Forelimb muscle (tissue), 1 donor: ENCODE measurements around the gene DPYD. TPM values are rescaled to one million over a fixed set of nuclear protein-coding genes. Genes with fewer than 3 reads are reported as not detected.

Experiments
- DNase-seq: peaks from one replicate; pipeline ENCODE4 v3.0.0-alpha.2; 2013; ENCODE audit warnings: low read depth
- polyA plus RNA-seq: library from polyadenylated mRNA; unstranded; fragments of 120-200 nt; gene quantifications from one replicate; pipeline ENCODE4 v1.2.1, GENCODE V29; 2013; ENCODE audit not compliant: insufficient read length

Gene DPYD
- polyA plus RNA-seq, 1 donor = 8.1 TPM

DNA sequence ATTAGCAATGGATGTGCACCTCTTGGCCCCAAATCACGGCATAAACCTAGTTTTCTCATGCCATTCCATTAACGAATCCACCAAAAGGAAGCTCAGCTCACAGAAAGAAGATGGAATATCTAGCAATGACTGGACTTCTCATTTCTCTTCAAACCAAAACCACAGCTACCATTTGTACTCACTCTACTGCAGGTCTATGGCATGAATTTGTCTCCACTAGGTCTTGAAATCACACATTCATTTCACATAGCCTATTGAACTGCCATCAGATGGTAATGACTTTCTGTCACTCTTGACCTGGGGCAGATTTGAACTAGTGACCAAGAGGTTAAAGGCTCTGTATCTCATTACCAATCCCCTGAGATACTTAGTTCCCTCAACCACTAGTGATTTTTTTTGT lies 382.7 kb downstream of the DPYD start:
- no peak for DNase-seq

DNA sequence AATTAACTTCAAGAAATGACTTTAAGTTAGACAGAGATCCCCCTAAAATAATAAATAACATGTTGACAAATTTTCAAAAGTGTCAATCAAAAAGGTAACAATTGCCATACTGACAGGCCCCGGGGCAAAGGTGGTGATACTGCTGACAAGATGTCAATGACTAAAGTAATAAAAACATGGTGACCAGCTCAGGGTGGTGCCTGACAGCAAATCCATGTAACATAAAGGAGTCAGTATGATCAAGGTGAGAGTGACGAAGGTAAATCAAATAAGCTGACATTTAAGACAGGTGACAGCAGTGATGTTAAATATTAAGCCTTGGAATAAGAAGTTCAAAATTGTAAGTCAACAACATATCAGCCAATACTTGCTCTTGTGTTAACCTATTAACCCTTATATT lies 387.5 kb downstream of the DPYD start:
- no peak for DNase-seq

DNA sequence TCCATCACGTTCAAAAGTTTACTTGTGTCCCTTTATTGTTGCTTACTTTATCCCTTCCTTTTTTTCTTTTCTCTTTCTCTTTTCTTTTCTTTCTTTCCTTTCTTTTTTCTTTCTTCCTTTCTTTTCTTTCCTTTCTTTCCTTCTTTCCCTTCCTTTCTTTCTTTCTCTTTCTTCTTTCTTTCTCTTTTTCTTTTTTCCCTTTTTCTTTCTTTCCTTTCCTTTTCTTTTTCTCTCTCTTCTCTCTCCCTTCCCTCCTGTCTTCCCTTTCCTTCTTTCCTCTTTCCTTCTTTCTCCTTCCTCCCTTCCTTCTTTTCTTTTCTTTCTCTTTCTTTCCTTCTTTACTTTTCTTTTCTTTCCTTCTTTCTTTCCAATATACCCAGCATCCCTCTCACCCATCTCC lies 391.2 kb downstream of the DPYD start:
- DNase-seq = no peak

DNA sequence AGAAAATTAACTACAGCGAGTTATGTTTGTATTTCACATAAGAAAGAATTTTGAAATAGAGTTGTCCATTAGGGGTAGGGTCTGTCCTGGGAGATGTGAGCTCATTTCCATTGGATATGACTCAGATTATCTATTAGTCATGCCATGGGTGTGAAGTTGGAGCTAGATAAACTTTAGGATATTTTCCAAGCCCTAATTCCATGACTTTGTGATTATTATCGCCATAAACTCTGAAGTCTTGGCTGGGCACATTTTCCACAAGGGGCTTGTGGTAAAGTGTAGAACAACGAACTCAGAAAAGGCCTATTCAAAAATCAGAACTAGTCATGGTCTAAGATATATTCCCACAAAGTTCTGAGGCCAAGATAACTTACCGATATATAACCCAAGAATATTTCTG lies 396.6 kb downstream of the DPYD start:
- no peak for DNase-seq

DNA sequence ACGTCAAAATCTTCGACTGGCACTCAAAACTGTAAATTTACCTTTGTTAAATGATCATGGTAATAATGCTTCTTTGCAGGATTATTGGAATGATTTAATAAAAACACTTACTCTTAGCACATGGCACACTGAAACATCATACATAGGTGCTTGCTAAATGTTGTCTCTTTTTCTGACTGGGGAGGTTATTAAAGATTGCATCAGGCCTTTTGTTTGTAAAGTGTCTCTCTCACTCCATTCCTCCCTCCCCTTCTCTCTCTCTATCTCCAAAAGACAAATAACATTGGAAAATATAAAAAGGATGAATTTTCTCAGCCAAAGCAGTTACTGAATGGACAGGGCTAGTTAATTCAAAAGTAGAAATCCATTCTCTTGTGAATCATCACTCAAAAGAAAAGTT lies 404.2 kb downstream of the DPYD start:
- DNase-seq = no peak

DNA sequence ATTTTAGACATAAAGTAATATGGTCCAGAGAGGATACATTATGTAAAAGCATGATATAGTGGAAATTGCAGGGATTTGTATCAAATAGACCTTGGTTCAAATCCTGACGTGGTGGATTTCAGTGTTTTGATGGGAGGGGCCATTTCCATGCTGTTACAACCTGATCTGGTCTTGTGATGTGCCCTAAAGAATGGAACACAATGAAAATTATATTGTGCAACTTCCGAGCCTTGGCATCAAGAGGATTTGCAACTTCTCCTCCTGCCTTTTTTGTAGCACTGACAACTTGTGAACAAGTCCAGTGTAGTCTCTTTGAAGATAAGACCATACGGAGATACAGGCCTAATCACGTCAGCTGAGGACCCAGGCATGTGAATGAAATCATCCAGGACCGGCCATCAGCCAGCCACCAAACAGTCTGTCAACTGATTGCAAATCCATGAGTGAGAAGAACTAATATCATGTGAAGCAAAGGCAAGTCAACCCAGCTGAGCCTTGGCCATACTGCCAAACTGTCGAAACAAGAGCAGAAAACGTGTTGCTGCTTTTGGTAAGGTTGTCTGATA lies 412.1 kb downstream of the DPYD start:
- no peak for DNase-seq

DNA sequence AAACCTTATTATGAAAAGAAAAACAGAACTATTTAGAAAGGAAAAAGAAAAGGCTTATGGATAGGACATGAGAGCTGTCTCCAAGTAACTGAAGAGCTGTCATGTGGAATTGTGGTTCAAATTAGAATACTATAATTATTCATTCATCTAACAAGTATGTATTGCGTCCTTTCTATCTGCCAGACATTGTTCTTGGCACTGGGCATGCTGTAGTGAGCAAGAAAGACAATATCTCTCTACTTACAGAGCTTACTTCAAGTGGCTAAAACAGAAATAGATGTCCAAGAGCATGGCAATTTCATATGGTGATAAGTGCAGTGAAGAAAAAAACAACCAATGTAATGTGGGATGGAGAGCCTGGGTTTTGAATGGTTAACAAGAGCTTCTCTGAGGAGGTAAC lies 413.0 kb downstream of the DPYD start:
- DNase-seq = no peak

DNA sequence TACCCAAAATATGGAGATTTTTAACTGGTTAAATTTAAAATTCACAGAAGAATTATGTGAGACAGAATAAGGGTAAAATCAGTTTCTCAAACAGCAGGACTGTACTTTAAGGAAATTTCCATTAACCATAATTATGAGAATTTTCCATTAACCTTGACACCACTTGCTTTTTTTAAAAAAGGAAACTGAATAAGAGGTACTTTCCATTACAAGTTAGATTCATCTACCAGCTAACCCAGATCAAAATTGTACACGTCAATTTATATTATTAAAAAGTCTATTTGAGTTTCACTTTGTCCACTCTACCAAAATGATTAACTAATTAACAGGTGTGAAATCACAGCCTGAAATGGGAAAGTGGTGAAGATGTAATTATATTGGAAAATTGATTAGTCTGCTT lies 414.5 kb downstream of the DPYD start:
- no peak for DNase-seq

DNA sequence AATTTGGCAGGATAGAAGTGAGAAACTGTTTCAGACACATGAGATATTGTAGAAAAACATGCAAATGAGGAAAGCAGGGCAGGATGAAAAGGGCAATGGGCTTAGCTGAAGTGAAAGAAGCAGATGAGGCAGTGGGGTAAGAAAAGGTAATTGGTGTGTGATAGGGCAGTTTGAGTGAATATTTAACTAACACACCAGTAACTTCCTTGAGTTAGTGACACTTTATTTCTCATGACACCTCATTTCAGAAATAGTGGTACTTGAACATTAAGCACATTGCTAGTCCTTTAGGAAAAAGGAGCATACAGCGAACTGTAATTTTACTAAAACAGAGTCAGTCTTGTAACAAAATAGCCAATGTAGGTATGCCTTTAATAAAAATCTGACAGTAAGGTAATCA lies 415.0 kb downstream of the DPYD start:
- no peak for DNase-seq

DNA sequence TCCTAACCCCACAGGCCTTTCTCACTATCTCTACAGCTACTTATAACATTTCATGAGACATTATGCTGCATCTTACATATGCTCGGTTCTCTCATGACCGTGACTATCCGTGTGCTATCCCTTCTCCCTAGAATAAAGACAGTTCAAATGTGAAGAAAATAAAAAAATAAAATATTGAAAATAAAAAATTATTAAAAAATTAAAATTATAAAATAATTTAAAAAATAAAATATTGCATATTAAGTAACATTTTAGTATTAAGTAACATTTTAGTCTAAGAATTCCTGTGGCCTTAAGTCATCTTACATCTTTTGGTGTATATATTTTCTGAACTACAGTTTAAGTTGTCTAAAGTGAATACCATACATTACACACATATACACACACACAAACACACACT lies 415.5 kb downstream of the DPYD start:
- DNase-seq = no peak

DNA sequence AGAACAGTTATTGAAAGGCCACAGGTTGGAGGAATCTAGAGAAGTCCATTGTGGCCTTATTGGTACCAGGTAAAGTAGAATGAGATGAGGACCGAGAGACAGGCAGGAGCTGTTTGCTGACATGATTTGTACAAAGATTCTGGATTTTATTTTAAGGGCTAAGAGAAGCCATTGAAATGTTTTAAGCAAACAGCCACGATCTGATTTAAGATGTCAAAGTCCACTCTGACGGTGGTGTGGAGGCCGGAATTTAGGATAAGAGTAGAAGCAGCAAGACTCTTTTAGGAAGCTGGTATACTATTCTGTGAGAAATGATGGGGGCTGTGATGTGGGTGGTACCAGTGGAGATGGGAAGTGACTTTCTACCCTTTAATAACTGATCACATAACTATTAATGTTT lies 418.5 kb downstream of the DPYD start:
- DNase-seq = no peak

DNA sequence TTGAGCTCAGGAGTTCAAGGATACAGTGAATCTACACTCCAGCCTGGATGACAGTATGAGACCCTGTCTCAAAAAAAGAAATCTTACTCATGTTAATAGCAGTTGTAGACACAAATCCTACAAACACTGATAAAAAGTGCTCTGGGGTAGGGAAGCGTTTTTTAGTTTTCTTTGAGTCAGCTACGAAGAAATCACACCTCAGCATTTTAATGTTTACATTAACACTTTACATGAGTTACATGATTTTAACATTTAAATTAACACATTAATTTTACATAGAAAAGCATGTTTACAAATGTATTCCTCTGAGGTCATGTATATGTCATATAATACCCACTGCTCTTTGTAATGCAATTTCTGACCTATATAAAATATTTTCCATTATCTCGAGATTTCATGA lies 419.2 kb downstream of the DPYD start:
- no peak for DNase-seq

DNA sequence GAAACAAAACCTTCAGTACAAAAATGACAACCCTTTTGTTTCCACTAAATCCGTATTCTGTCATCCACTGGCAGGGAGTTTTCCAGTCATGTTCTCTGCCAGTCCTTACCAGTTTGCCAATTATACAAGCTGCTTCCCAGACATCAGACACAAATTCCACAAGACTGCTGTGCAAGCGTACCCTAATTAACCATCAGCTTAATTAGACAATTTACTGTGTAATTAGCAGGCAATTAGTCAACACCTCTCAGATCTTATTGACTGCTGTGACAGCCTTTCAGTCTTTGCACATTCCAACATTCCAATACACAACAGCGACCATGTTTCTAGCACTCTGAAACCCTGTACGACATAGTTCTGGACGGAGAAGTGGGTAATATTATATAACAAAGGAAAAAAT lies 420.1 kb downstream of the DPYD start:
- no peak for DNase-seq

DNA sequence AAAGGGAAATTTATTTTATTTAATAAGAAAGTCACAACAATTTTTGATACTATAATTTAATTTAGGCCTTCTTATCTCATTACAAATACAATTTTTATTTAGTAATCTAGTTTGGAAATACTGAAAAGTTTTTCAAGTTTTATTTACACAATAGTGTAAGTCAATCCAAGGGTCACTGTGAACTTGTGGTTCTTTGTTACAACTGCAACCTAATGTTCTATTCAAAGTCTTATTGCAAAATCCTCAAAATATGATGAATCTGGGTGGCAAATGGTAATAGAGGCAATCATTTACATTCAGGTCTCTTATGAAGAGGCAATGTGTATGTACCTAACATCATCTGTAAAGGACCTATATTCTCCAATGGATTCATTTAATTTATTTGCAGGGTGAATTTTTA lies 421.2 kb downstream of the DPYD start:
- no peak for DNase-seq

DNA sequence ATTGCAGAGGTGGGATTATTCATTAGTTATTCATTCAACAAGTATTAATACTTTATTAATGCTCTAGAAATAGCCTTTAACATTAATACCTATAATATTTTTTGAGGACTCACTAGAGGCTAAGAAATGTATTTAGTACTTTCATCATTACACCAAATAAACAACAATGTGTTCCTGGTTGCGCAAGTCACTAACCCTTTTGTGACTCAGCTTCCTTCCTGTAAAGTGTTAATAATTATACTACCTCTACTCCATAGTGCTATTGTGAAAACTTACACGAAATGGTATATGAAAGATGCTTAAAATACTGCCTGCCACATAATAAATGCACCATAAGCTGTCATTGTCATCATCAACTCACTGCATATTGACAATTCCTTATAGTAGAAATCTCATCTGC lies 431.0 kb downstream of the DPYD start:
- DNase-seq = no peak

DNA sequence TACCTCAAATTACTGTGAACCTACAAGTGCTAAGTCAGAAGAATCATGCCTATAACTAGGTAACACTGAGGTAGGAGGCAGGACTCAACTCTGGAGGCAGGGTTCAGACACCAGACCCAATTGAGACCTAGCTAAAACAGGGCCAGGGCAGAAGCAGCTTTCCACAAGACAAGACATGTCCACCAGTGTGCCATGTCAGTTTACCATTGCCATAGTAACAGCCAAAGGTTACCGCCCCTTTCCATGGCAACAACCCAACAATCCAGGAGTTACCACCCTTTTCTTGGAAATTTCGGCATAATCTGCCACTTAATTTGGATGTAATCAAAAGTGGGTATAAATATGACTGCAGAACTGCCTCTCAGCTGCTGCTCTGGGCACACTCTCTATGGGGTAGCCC lies 432.3 kb downstream of the DPYD start:
- no peak for DNase-seq

DNA sequence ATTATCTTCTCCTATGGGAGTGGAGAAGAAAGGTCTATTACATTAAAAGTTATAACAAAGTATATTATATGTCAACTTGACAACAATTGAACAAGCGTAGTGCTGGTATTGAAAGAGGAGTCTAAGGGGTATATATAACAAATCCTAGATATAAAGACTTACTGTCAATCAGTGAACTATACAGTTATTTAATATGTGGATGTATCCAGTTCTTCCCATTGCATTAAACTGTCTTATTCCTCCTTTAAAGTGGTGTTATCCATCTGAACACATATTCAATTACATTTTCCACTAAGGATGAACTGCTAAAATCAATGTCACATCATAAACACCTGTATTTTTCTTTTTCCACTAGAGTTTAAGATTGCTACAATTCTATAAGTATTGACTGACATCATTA lies 438.8 kb downstream of the DPYD start:
- DNase-seq = no peak

DNA sequence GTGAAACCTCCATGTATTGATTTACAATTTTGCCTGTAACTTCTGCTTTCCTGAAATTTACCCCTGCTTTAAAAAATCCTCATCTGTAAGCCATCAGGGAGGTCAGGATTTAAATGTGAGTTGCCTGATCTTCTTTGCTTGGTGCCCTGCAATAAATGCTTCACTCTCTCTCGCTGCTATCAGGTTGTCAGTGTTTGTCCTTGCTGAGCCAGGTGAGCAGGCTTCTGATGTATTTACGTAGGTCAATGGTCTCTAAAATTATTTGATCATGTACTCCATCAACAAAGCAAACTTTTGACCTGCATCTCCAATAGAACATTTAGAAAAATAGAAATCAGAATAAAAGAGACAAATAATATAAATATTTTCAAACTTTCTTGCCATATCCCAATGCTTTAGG lies 453.4 kb downstream of the DPYD start:
- DNase-seq = no peak

DNA sequence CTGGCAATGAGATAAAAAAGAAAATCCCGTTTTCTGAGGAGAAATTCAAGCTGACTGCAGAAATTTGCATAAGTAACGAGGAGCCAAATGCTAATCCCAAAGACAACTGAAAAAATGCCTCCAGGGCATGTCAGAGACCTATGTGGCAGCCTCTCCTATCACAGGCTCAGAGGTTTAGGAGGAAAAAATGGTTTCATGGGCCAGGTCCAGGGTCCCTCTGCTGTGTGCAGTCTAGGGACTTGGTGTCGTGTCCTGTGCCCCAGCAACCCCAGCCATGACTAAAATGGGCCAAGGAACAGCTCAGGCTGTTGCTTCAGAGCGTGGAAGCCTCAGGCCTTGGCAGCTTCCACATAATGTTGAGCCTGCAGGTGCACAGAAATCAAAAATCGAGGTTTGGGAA lies 456.5 kb downstream of the DPYD start:
- no peak for DNase-seq

DNA sequence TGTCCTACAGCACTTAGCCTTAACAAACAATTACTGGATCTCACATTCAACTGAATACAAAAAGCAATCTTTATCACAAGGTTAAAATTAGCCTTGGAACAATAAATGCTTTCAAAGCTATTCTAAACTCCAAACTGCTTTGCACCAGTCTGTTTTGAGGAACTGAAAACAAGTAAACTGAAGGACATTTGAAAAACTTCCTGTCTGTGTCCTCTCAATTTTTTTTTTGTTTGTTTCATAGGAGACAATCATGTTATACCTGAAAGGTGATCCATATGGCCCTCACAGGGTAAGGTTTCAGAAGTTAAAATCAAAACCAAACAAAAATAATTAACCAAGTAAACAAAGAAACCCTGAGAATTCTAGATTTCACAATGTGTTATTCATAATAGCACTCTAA lies 459.1 kb downstream of the DPYD start:
- DNase-seq = no peak

DNA sequence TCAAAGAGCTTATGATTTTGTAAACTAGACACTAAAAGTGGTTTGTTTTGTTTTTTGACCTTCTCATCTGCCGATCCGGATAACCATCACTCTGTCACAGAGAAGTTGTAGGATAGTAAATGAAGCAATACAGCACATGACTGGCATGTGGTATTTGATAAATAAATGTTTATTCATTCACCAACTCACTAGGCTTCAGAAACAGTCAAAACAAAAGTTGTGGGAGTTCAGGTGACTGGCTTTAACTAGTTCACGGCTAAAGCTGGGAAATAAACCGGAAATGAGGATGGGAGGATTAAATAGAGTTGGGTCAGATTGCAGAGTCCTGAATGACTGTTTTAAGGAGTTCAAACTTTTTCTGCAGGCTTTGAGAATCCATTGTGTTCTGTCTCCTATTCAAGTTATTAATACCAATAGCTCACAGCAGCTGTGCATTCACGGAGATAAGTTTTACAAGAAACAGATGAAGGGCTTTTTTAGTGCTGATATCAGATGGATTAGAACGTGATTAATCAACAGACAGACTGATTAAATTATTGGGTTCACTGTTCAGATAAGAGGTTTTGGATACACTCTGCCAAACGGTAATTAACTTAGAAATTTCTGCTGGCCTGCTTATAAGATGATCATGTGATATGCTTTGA lies 463.3 kb downstream of the DPYD start:
- DNase-seq = no peak

DNA sequence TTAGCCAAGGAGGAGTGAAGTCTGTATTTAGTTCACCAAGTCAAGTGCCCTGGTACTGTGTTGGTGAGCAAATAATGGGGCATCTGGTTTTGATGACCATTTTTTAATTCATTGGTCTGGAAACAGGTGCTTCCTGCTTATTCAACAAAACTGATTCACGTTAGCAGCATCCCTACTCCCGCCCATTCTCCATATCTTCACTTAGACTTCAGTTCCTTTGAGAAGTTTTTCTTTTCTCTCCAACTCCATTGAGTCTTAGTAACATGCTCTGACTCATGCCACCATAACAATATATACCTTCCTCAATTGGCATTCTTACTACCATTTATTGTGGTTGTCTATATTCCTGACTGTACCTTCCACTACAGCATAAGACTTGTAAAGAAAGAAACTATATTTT lies 468.9 kb downstream of the DPYD start:
- no peak for DNase-seq

DNA sequence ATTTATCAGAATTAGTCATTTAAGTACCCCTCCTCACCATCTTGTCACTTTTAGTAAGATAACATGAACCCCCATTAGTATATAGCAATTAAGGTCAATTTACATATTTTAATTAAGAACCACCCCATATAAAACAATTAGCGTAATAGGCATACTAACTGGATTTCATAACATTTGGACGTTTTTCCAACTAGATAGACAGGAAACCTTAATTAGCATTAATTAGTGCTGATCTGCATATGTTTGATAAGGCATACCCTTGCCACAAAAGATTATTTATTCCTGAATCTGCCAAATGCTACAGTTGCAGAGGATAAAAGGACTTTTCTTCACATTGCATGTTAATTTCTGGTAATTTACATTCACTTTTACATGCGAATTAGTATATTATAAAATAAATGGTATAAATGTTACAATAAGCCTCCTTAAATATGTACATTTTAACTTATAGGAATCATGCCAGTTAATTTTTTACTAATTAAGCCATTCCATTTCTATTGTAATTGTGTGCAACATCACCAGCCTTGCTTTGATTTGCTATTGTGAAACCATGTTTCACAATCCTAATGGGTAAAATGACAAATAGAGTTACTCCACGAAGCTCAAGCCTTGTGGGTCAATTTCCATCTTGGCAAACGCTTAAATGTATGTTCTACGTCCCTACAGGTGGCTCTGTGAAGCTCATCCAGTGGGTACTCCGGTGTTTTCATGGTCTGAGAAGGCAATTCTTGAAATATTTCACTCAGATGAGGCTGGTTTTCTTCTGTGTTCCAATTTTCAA lies 469.6 kb downstream of the DPYD start:
- no peak for DNase-seq

DNA sequence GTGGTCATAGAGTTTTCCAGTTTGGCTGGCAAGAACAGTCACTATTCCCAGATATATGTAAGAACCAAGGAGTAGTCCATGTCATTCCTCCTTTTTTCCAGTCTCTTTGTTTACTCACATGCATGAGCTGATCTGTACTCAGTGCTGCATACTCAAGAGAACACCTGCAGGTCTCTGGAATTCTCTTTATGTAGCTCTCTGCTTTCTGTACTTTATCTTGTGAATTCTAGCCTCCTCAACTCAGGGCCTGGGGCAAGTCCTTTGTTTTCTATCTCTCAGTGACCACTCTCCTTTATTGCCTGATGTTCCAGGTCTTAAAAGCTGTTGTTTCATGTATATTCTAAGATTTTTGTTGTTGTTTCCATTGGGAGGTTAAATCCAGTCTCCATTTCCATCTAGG lies 478.9 kb downstream of the DPYD start:
- DNase-seq = no peak
